ENCODE data around the gene SCP2.

DNA sequence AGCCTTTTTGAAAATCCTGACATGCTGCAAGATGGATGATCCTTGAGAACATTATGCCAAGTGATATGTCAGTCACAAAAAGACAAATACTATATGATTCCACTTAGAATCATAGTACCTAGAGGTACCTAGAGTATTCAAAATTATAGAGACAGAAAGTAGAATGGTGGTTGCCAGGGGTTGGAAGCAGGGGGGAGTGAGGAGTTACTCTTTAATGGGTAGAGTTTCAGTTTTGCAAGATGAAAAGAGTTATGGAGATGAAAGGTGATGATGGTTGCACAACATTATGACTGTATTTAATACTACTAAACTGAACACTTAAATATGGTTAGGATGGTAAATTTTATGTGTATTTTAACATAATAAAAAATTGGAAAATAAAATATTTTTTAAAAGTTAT, 97.0 kb downstream of the SCP2 start:
- TF ChIP-seq CEBPB (IDR thresholded peaks at IDR 0.05) (no peak), TCF12 (IDR thresholded peaks at IDR 0.05; ENCODE audit: low read depth) (no peak), EP300 (IDR thresholded peaks at IDR 0.05; ENCODE audit: borderline replicate concordance) (no peak), FOXM1 (IDR thresholded peaks at IDR 0.05; ENCODE audit: borderline replicate concordance, low read depth) (no peak), ZBTB7A (IDR thresholded peaks at IDR 0.05; ENCODE audit: low read depth) (no peak), CREB1 (IDR thresholded peaks at IDR 0.05; ENCODE audit: low read depth) (no peak), TAF1 (IDR thresholded peaks at IDR 0.05; ENCODE audit: low read depth) (no peak), EGR1 (IDR thresholded peaks at IDR 0.05) (no peak), RAD21 (IDR thresholded peaks at IDR 0.05; ENCODE audit: low read depth) (no peak)
- TF ChIP-seq, protein P1, sequence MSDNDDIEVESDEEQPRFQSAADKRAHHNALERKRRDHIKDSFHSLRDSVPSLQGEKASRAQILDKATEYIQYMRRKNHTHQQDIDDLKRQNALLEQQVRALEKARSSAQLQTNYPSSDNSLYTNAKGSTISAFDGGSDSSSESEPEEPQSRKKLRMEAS (IDR thresholded peaks at IDR 0.05), result no peak
- TF ChIP-seq, protein P2, sequence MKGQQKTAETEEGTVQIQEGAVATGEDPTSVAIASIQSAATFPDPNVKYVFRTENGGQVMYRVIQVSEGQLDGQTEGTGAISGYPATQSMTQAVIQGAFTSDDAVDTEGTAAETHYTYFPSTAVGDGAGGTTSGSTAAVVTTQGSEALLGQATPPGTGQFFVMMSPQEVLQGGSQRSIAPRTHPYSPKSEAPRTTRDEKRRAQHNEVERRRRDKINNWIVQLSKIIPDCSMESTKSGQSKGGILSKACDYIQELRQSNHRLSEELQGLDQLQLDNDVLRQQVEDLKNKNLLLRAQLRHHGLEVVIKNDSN (IDR thresholded peaks at IDR 0.05), result no peak
- TF ChIP-seq, protein P3, sequence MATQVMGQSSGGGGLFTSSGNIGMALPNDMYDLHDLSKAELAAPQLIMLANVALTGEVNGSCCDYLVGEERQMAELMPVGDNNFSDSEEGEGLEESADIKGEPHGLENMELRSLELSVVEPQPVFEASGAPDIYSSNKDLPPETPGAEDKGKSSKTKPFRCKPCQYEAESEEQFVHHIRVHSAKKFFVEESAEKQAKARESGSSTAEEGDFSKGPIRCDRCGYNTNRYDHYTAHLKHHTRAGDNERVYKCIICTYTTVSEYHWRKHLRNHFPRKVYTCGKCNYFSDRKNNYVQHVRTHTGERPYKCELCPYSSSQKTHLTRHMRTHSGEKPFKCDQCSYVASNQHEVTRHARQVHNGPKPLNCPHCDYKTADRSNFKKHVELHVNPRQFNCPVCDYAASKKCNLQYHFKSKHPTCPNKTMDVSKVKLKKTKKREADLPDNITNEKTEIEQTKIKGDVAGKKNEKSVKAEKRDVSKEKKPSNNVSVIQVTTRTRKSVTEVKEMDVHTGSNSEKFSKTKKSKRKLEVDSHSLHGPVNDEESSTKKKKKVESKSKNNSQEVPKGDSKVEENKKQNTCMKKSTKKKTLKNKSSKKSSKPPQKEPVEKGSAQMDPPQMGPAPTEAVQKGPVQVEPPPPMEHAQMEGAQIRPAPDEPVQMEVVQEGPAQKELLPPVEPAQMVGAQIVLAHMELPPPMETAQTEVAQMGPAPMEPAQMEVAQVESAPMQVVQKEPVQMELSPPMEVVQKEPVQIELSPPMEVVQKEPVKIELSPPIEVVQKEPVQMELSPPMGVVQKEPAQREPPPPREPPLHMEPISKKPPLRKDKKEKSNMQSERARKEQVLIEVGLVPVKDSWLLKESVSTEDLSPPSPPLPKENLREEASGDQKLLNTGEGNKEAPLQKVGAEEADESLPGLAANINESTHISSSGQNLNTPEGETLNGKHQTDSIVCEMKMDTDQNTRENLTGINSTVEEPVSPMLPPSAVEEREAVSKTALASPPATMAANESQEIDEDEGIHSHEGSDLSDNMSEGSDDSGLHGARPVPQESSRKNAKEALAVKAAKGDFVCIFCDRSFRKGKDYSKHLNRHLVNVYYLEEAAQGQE (IDR thresholded peaks at IDR 0.05; ENCODE audit: low read depth), result no peak

Data from Ishikawa (cell line).